Measurements from ENCODE around the gene ATP5MG.
"Not testable (repeated sequence)": the region's sequence is repeated elsewhere in the genome, so short reads cannot be mapped to it uniquely, and the experiment has no call there.

ATP5MG gene

GRCh38 chr11:118380571-118380970 is 20.8 kb upstream of the ATP5MG start:
- no peak for TF ChIP-seq JUND (IDR thresholded peaks at IDR 0.05; ENCODE audit: low read depth)
- DNase-seq (ENCODE audit: low read depth in 1 of 2, low spot score in 1 of 2): peak in 1 of 2 experiments; percentile 64
- in situ Hi-C loops (cut with HindIII; ENCODE audit: low pct_unique_long_range_greater_than_20kb, low sequenced_read_pairs): no loop called here

GRCh38 chr11:118382954-118383353 is 18.5 kb upstream of the ATP5MG start:
- in situ Hi-C loops (cut with HindIII; ENCODE audit: low pct_unique_long_range_greater_than_20kb, low sequenced_read_pairs): no loop called here
- TF ChIP-seq JUND (IDR thresholded peaks at IDR 0.05; ENCODE audit: low read depth): no peak
- DNase-seq (ENCODE audit: low read depth in 1 of 2, low spot score in 1 of 2): no peak

GRCh38 chr11:118383657-118384056 is 17.7 kb upstream of the ATP5MG start:
- in situ Hi-C loops (cut with HindIII; ENCODE audit: low pct_unique_long_range_greater_than_20kb, low sequenced_read_pairs): no loop called here
- no peak for DNase-seq (ENCODE audit: low read depth in 1 of 2, low spot score in 1 of 2)
- TF ChIP-seq JUND (IDR thresholded peaks at IDR 0.05; ENCODE audit: low read depth): no peak

DNA sequence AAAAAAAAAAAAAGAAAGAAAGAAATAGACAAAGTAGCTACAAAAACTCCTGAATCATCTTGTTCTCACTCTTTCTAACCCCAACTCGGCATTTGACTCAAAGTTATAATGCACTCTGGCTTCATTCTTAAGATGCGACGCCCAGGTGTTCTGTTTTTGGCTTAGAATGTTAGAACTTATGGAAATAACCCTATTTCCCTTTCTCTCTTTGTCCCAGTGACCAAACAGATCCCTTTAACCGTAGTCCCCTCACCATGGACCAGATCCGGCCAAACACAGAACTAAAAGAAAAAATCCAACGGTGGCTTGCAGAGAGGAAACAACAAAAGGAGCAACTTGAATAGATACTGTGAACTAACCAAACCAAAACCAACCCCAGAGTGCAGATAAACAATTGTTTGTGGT is 5.3 kb upstream of the ATP5MG start:
- in situ Hi-C loops (cut with HindIII; ENCODE audit: low pct_unique_long_range_greater_than_20kb, low sequenced_read_pairs): no loop called here
- DNase-seq (ENCODE audit: low read depth in 1 of 2, low spot score in 1 of 2): no peak
- no peak for TF ChIP-seq JUND (IDR thresholded peaks at IDR 0.05; ENCODE audit: low read depth)

GRCh38 chr11:118397448-118397847 is 4.0 kb upstream of the ATP5MG start:
- in situ Hi-C loops (cut with HindIII; ENCODE audit: low pct_unique_long_range_greater_than_20kb, low sequenced_read_pairs): no loop called here
- no peak for DNase-seq (ENCODE audit: low read depth in 1 of 2, low spot score in 1 of 2)
- TF ChIP-seq JUND (IDR thresholded peaks at IDR 0.05; ENCODE audit: low read depth): no peak

DNA sequence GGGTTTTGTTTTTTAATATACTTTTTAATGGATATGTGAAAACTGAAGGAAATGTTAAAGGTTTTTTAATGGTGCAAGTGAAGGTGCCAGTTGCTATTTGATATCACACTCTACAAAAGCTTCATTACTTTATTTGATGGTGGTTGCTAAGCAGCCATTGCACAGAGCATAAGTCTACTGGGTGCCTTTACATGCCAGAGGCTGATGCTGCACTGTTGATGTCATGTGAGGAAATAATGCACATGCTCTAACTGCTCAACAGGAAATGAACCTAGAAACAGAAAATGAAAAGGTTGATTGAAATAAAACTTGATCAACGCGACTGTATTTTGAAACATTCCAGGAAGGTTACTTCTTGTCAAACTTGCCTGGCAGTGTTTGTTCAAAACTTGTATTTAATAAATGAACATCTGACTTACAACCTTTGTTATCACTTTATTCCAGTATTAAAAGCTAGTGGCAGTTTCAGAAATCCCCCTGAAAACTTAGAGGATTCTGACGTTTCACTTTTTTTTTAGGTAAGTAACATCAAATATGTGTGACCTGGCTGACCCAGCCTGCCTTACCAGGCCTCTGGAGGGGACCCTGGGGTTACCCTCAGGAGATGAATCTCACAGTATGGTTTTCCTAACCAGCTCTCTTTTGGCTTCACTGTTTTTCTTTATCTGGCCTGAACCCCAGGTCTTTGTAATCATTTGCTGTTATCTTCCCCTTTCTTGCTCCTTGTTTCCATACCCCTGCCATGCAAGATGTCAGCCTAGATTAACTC is 2.4 kb upstream of the ATP5MG start:
- in situ Hi-C loops (cut with HindIII; ENCODE audit: low pct_unique_long_range_greater_than_20kb, low sequenced_read_pairs): no loop called here
- no peak for TF ChIP-seq JUND (IDR thresholded peaks at IDR 0.05; ENCODE audit: low read depth)
- DNase-seq (ENCODE audit: low read depth in 1 of 2, low spot score in 1 of 2): no peak

- in situ Hi-C loops (cut with HindIII; ENCODE audit: low pct_unique_long_range_greater_than_20kb, low sequenced_read_pairs): no loop called here
- peak in 1 of 2 experiments; percentile 38 for DNase-seq (ENCODE audit: low read depth in 1 of 2, low spot score in 1 of 2)
- TF ChIP-seq JUND (IDR thresholded peaks at IDR 0.05; ENCODE audit: low read depth): no peak
These were observed 629 bp downstream of the ATP5MG start for GRCh38 chr11:118401880-118402590.

GRCh38 chr11:118402594-118402993 is 1.2 kb downstream of the ATP5MG start:
- DNase-seq (ENCODE audit: low read depth in 1 of 2, low spot score in 1 of 2); in situ Hi-C loops (cut with HindIII; ENCODE audit: low pct_unique_long_range_greater_than_20kb, low sequenced_read_pairs): not testable (repeated sequence)

DNA sequence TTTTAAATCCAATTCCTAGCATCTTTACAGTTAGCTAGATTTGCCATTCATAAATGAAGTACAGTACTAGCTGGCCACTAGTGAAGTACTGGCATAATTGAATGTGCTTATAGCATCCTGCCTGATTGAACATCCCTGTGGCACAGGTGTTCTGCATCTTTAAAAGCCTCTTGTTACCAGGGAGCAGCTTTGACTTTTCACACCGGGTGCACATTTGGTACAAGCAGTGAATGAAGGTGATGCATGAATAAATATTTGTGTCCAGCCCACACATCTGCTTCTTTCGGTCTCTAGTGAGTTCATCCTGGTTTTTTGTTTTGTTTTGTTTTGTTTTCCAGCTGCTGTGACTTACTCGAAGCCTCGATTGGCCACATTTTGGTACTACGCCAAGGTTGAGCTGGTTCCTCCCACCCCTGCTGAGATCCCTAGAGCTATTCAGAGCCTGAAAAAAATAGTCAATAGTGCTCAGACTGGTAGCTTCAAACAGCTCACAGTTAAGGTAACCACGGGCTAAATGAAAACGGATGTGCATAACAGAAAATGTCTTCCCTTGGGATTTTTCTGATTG is 5.3 kb downstream of the ATP5MG start:
- in situ Hi-C loops (cut with HindIII; ENCODE audit: low pct_unique_long_range_greater_than_20kb, low sequenced_read_pairs): no loop called here
- DNase-seq (ENCODE audit: low read depth in 1 of 2, low spot score in 1 of 2): no peak
- TF ChIP-seq JUND (IDR thresholded peaks at IDR 0.05; ENCODE audit: low read depth): no peak

DNA sequence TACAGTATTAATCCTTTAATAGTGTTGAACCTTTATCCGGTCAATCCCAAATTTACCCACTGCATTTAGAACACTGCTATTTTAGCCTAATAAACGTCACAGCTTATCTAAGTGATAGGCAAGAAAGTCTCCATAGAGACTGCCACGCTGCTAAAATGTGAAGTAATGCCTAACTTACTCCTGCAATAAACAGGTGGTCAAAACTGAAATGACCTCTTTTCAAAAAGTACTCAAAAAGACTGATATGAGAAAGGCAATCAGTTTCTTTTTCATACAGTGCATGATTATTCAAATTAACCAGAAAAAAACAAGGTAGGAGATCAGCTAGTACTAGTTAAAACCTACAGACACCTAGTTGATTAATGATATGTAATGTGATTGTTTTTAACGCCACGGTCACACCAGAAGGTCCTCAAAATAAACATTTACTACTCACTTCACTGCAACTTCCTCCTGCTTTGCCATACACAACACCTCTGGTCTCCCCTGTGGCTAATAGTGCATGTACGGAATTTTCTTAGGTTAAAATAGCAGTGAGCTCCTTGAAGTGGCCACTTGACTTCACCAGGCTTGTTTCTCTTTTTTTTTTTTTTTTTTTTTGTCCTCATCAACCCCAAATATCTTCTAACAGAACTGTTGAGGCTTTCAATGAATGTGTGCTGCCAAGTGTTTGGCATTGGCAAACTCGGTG is 8.8 kb downstream of the ATP5MG start:
- no peak for TF ChIP-seq JUND (IDR thresholded peaks at IDR 0.05; ENCODE audit: low read depth)
- in situ Hi-C loops (cut with HindIII; ENCODE audit: low pct_unique_long_range_greater_than_20kb, low sequenced_read_pairs): no loop called here
- no peak for DNase-seq (ENCODE audit: low read depth in 1 of 2, low spot score in 1 of 2)

DNA sequence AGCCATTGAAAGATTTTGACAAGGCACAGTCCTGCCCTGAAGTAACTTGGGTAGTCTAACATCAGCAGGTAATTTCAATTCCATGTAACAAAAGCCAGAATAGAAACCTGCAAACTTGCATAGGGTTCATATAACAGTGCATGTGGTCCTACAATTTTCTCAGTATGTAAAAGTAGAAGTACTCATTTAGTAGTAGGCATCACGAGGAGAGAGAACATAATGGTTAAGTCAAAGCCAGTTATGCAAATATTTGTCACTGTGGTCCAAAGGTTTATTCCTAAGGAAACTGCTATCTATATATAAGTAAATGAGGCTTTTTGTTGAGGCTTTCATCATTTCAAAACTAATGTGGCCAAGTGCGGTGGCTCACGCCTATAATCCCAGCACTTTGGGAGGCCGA is 10.1 kb downstream of the ATP5MG start:
- TF ChIP-seq JUND (IDR thresholded peaks at IDR 0.05; ENCODE audit: low read depth): no peak
- no peak for DNase-seq (ENCODE audit: low read depth in 1 of 2, low spot score in 1 of 2)
- in situ Hi-C loops (cut with HindIII; ENCODE audit: low pct_unique_long_range_greater_than_20kb, low sequenced_read_pairs): no loop called here

- in situ Hi-C loops (cut with HindIII; ENCODE audit: low pct_unique_long_range_greater_than_20kb, low sequenced_read_pairs): no loop called here
- no peak for TF ChIP-seq JUND (IDR thresholded peaks at IDR 0.05; ENCODE audit: low read depth)
- no peak for DNase-seq (ENCODE audit: low read depth in 1 of 2, low spot score in 1 of 2)
These were observed 11.5 kb downstream of the ATP5MG start for GRCh38 chr11:118412921-118413320.

Data from T47D (cell line).